HUES64 (cell line): ENCODE measurements around the gene SLFNL1.

Source experiments
- H3K27ac ChIP-seq: 2 replicates; pipeline ENCODE4 v1.7.0; 2013; ENCODE audit warnings: low read depth, low read length, inconsistent platforms
- H3K27me3 ChIP-seq: 2 replicates; pipeline ENCODE4 v1.6.1; 2013; ENCODE audit warnings: mild to moderate bottlenecking, low read length; ENCODE audit not compliant: insufficient read depth
- H3K36me3 ChIP-seq: 2 replicates; pipeline ENCODE4 v1.6.1; 2013; ENCODE audit warnings: mild to moderate bottlenecking, low read length; ENCODE audit not compliant: insufficient read depth
- H3K4me1 ChIP-seq: 2 replicates; pipeline ENCODE4 v1.6.1; 2013; ENCODE audit warnings: mild to moderate bottlenecking, low read length, moderate library complexity; ENCODE audit not compliant: insufficient read depth
- H3K4me3 ChIP-seq: 2 replicates; pipeline ENCODE4 v1.5.1; 2013; ENCODE audit warnings: mild to moderate bottlenecking, low read length, moderate library complexity
- H3K9ac ChIP-seq: 2 replicates; pipeline ENCODE4 v1.6.1; 2013; ENCODE audit warnings: mild to moderate bottlenecking, low read depth, low read length
- H3K9me3 ChIP-seq: 2 replicates; pipeline ENCODE4 v1.6.1; 2013; ENCODE audit warnings: low read depth, low read length; ENCODE audit not compliant: insufficient read depth
- WGBS: fragments of 150-250, 120-280 bp; methylation state at CpG from one replicate; pipeline ENCODE4 v1.1.7; 2013; ENCODE audit warnings: missing lambda C conversion rate; 5-methylcytosine and 5-hydroxymethylcytosine counted together

The SLFNL1 gene

DNA sequence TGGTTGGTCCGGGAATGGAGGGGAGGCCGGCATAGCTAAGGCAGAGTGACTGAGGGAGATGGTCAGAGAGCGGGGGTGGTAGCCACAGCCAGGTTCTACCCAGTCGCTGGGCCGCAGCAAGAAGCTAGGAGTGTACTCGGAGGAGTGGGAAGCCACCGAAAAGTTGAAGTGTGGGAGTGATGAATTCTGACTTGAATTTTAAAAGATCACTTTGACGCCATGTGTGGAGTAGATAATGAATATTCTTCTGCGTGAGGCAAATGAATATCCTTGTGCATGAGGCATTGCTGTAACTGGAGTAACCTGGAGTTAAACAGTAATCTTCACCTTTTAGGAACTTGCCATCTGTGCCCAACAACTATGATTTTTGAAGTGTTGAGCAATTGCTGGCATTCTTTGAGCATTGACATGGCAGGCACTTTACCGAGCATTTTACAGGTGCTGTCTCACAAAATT, 35.2 kb downstream of the SLFNL1 start:
- Histone ChIP-seq H3K27me3 (no peaks in the 10 kb centered on the region), H3K4me1 (peaks cover 3% of the 10 kb centered on the region; the same call in 1 of the 2 replicates), H3K9me3 (no peaks in the 10 kb centered on the region), H3K9ac (no peak overlapping the region), H3K27ac (no peak overlapping the region), H3K36me3 (peaks cover 92% of the 10 kb centered on the region), H3K4me3 (no peak overlapping the region)
- WGBS: 94% methylated on average over 10 of the region's 10 CpGs

DNA sequence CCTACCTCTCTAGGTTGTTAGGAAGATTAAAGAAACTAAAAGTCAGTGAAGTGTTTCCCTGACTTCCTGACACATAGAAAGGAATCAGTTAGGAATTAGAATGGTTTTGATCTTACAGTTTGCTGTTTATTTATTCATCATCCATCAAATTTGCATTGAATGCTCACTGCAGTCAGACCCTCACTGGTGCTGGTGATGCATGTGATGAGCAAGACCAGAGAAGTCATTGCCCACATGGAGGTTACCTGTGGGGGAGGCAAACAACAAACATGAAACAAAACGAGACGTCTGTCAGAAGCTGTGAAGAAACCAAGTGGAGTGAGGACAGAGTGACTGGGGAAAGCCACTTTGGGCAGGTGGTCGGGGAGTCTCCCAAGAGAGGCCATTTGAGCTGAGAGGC, 35.6 kb downstream of the SLFNL1 start:
- no peaks in the 10 kb centered on the region for H3K27me3 ChIP-seq
- no peak overlapping the region for H3K4me3 ChIP-seq
- no peak overlapping the region for H3K9ac ChIP-seq
- peaks cover 8% of the 10 kb centered on the region; the same call in 1 of the 2 replicates for H3K4me1 ChIP-seq
- H3K36me3 ChIP-seq: peaks cover 92% of the 10 kb centered on the region
- 93% methylated on average over 3 of the region's 3 CpGs for WGBS
- H3K9me3 ChIP-seq: no peaks in the 10 kb centered on the region
- no peak overlapping the region for H3K27ac ChIP-seq

GRCh38 chr1:40985161-40985560, 36.4 kb downstream of the SLFNL1 start:
- Histone ChIP-seq H3K4me1 (peaks cover 8% of the 10 kb centered on the region; the same call in 1 of the 2 replicates), H3K4me3 (no peak overlapping the region), H3K9me3 (no peaks in the 10 kb centered on the region), H3K36me3 (peaks cover 85% of the 10 kb centered on the region), H3K9ac (no peak overlapping the region), H3K27me3 (no peaks in the 10 kb centered on the region), H3K27ac (no peak overlapping the region)
- 93% methylated on average over 5 of the region's 5 CpGs for WGBS

GRCh38 chr1:40984531-40984930, 37.0 kb downstream of the SLFNL1 start:
- H3K27me3 ChIP-seq: no peaks in the 10 kb centered on the region
- no peak overlapping the region for H3K4me3 ChIP-seq
- H3K4me1 ChIP-seq: peaks cover 8% of the 10 kb centered on the region; the same call in 1 of the 2 replicates
- H3K9me3 ChIP-seq: no peaks in the 10 kb centered on the region
- H3K9ac ChIP-seq: no peak overlapping the region
- no peak overlapping the region for H3K27ac ChIP-seq
- H3K36me3 ChIP-seq: peaks cover 78% of the 10 kb centered on the region
- WGBS: 97% methylated on average over 4 of the region's 4 CpGs

- H3K36me3 ChIP-seq: peaks cover 74% of the 10 kb centered on the region
- H3K4me3 ChIP-seq: no peak overlapping the region
- H3K27me3 ChIP-seq: no peaks in the 10 kb centered on the region
- H3K4me1 ChIP-seq: peaks cover 8% of the 10 kb centered on the region; the same call in 1 of the 2 replicates
- no peak overlapping the region for H3K27ac ChIP-seq
- no peak overlapping the region for H3K9ac ChIP-seq
- H3K9me3 ChIP-seq: no peaks in the 10 kb centered on the region
- WGBS: 100% methylated on average over 2 of the region's 2 CpGs
Observed at GRCh38 chr1:40984066-40984465, 37.5 kb downstream of the SLFNL1 start.

DNA sequence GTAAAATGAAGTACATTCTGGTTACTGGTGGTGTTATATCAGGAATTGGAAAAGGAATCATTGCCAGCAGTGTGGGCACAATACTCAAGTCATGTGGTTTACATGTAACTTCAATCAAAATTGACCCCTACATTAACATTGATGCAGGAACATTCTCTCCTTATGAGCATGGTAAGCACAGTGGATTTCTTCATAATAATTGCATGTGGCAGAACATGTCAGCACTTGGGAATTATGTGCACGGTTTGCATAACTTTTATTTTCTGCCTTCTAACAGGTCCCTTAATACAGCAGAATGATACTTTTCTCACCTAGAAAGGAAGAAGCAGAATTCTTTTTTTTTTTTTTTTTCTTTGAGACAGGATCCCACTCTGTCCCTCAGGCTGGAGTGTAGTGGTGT, 38.2 kb downstream of the SLFNL1 start:
- Histone ChIP-seq H3K27ac (no peak overlapping the region), H3K27me3 (no peaks in the 10 kb centered on the region), H3K9me3 (no peaks in the 10 kb centered on the region), H3K9ac (no peak overlapping the region), H3K4me1 (peaks cover 8% of the 10 kb centered on the region; the same call in 1 of the 2 replicates), H3K4me3 (no peak overlapping the region), H3K36me3 (peaks cover 66% of the 10 kb centered on the region)
- 100% methylated on average over 1 of the region's 1 CpG for WGBS

DNA sequence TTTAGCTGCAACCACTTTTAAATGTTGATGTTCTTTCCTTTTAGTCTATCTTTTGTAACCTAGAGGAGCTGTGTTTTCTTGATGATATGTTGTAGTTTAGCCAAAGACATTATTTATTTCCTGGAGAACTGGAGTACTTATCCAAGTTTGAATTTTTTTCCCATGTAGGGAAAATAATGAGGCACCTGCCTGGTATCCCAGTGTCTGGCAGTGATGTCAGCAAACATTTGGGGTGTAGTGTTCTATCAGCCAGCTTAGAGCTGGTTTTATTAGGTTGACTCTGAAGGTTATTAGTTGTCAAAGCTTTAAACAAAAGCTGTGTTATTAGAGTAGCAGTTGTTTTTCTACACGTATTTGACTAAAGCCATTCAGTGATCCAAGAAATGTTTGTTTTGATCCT, 38.8 kb downstream of the SLFNL1 start:
- H3K4me1 ChIP-seq: peaks cover 8% of the 10 kb centered on the region; the same call in 1 of the 2 replicates
- H3K9me3 ChIP-seq: no peaks in the 10 kb centered on the region
- no peak overlapping the region for H3K27ac ChIP-seq
- WGBS: 93% methylated on average over 1 of the region's 1 CpG
- H3K36me3 ChIP-seq: peaks cover 60% of the 10 kb centered on the region
- H3K9ac ChIP-seq: no peak overlapping the region
- H3K4me3 ChIP-seq: no peak overlapping the region
- no peaks in the 10 kb centered on the region for H3K27me3 ChIP-seq

DNA sequence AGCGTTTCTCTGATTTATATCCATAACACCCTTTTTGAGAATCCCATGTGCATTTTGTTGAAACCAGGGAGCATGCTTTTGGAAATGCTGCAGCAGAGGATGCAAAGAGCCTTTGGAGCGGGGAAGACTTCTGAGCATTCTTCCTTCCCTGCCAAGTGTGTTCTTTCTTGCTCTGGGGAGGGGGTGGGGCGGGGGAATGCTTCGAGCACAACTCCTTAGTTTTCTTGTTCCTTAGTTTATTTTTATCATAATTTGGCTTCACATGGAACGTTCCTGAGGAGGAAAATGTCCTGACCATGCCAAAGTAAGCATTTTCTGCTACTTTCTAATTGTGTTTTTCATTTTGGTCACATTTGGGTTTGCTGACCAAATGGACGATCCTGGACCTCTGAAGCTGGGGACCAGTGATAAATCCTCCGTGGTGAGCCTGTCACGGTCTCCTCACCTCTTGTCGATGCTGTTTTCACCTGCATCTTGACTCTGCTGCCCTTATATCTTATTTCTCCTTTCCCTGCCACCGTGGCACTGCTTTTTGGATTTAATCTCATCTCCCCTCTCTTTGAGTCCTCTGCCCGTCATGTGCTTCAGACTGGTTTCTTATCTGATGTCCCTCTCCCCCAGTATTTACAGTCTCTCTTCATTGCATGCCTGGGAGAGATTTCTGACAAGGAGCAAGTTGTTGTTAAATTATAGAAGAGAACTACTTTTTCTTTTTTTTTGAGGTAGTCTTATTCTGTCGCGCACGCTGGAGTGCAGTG, 39.7 kb downstream of the SLFNL1 start:
- 84% methylated on average over 14 of the region's 14 CpGs for WGBS
- peaks cover 52% of the 10 kb centered on the region for H3K36me3 ChIP-seq
- no peaks in the 10 kb centered on the region for H3K27me3 ChIP-seq
- H3K4me1 ChIP-seq: peaks cover 8% of the 10 kb centered on the region; the same call in 1 of the 2 replicates
- H3K9me3 ChIP-seq: no peaks in the 10 kb centered on the region
- H3K4me3 ChIP-seq: peak overlapping the region; percentile 82
- H3K9ac ChIP-seq: 0 out of 2 replicates have a peak overlapping the region, but pooled peaks have one; percentile 96
- no peak overlapping the region for H3K27ac ChIP-seq

GRCh38 chr1:40980453-40981121, 40.9 kb downstream of the SLFNL1 start:
- Histone ChIP-seq H3K4me3 (peak overlapping the region; percentile 82), H3K27me3 (no peaks in the 10 kb centered on the region), H3K27ac (peak overlapping the region; percentile 99), H3K36me3 (peaks cover 39% of the 10 kb centered on the region), H3K9me3 (no peaks in the 10 kb centered on the region), H3K4me1 (peaks cover 8% of the 10 kb centered on the region; the same call in 1 of the 2 replicates), H3K9ac (peak overlapping the region; percentile 96)
- 6% methylated on average over 27 of the region's 27 CpGs for WGBS

DNA sequence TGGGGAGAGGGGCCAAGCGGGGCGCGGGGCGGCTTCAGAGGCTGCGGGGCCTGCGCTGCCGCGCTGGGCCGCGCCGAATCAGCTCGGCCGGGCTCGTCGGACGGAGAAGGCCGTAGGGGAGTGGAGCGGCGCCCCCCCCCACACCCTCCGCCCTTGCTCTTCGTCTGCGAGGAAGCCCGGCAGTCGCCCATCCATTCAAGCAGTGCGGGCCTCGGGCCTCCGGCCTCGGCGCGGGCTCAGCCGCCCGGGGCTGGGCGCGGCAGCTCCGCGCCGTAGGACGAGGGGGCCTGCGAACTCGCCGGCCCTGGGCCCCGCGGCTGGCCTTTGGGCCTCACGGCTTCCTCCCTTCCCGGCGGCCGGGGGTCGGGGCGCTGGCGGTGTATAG, 41.5 kb downstream of the SLFNL1 start:
- peak overlapping the region; percentile 82 for H3K4me3 ChIP-seq
- peak overlapping the region; percentile 96 for H3K9ac ChIP-seq
- peaks cover 34% of the 10 kb centered on the region for H3K36me3 ChIP-seq
- no peaks in the 10 kb centered on the region for H3K9me3 ChIP-seq
- peaks cover 8% of the 10 kb centered on the region; the same call in 1 of the 2 replicates for H3K4me1 ChIP-seq
- peak overlapping the region; percentile 99 for H3K27ac ChIP-seq
- under 1% methylated on average over 50 of the region's 50 CpGs for WGBS
- no peaks in the 10 kb centered on the region for H3K27me3 ChIP-seq
